Calu3 (cell line): ENCODE data around the gene GIGYF2. TPM values are rescaled to one million over a fixed set of nuclear protein-coding genes. Genes with fewer than 3 reads are reported as not detected.

Source experiments
- BruUV-seq: library from RNA; stranded (reverse); fragments of 400-500 nt; replicated peaks from 2 replicates; lab custom pipeline; 2021; lab: Mats Ljungman, UMichigan
- CTCF ChIA-PET: fragments of 300-600 bp; sonication (Branson Sonifier 250); formaldehyde crosslinking; loops from one replicate; lab custom pipeline; 2022; ENCODE audit warnings: antibody characterized with exemption; lab: Charles Lee
- DNase-seq: peaks from one replicate; pipeline ENCODE4 v3.0.0; 2022
- H3K27ac Mint-ChIP-seq: one replicate; pipeline ENCODE4 v1.8.0; 2022; ENCODE audit warnings: mixed read lengths; ENCODE audit not compliant: unreplicated experiment
- H3K27me3 Mint-ChIP-seq: one replicate; pipeline ENCODE4 v1.8.0; 2022; ENCODE audit warnings: mixed read lengths; ENCODE audit not compliant: unreplicated experiment
- H3K36me3 Mint-ChIP-seq: one replicate; pipeline ENCODE4 v1.8.0; 2022; ENCODE audit warnings: mild to moderate bottlenecking, moderate library complexity, mixed read lengths; ENCODE audit not compliant: insufficient read depth, unreplicated experiment
- H3K4me1 Mint-ChIP-seq: one replicate; pipeline ENCODE4 v1.8.0; 2022; ENCODE audit warnings: mild to moderate bottlenecking, low read depth, mixed read lengths; ENCODE audit not compliant: unreplicated experiment
- H3K4me3 Mint-ChIP-seq: one replicate; pipeline ENCODE4 v1.8.0; 2022; ENCODE audit warnings: mild to moderate bottlenecking, low read depth, moderate library complexity, mixed read lengths; ENCODE audit not compliant: unreplicated experiment
- H3K9me3 Mint-ChIP-seq: one replicate; pipeline ENCODE4 v1.8.0; 2022; ENCODE audit warnings: low read depth, mixed read lengths; ENCODE audit not compliant: unreplicated experiment
- intact Hi-C: fragments of 100-400 bp; cut with micrococcal nuclease; formaldehyde crosslinking; loops from one replicate; pipeline ENCODE4 v1.10.0; 2022; ENCODE audit not compliant: unreplicated experiment
- total RNA-seq: library from RNA; stranded (reverse); gene quantifications from 2 replicates; pipeline ENCODE4 v1.2.3, GENCODE V29; 2022
- TF ChIP-seq, protein P1 (sequence below): fragments of 200-600 bp; IDR thresholded peaks from one replicate; pipeline ENCODE4 v1.8.0; 2022; ENCODE audit warnings: antibody characterized with exemption; ENCODE audit not compliant: unreplicated experiment

Gene GIGYF2
- total RNA-seq, 1 experiment from 2014 or later, result 72.2 TPM

- Mint-ChIP-seq H3K9me3 (no peaks in the 10 kb centered on the region), H3K27ac (no peak overlapping the region), H3K4me1 (no peaks in the 10 kb centered on the region), H3K4me3 (no peak overlapping the region), H3K27me3 (no peaks in the 10 kb centered on the region), H3K36me3 (peaks cover 23% of the 10 kb centered on the region)
- BruUV-seq, result no TSS peak
- DNase-seq, result no peak
- CTCF ChIA-PET, result no interaction called here
- TF ChIP-seq, protein P1, sequence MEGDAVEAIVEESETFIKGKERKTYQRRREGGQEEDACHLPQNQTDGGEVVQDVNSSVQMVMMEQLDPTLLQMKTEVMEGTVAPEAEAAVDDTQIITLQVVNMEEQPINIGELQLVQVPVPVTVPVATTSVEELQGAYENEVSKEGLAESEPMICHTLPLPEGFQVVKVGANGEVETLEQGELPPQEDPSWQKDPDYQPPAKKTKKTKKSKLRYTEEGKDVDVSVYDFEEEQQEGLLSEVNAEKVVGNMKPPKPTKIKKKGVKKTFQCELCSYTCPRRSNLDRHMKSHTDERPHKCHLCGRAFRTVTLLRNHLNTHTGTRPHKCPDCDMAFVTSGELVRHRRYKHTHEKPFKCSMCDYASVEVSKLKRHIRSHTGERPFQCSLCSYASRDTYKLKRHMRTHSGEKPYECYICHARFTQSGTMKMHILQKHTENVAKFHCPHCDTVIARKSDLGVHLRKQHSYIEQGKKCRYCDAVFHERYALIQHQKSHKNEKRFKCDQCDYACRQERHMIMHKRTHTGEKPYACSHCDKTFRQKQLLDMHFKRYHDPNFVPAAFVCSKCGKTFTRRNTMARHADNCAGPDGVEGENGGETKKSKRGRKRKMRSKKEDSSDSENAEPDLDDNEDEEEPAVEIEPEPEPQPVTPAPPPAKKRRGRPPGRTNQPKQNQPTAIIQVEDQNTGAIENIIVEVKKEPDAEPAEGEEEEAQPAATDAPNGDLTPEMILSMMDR, result no peak
- intact Hi-C loops, result no loop called here
Observed at GRCh38 chr2:232829988-232830387, 132.9 kb downstream of the GIGYF2 start.

- H3K27me3 Mint-ChIP-seq, result no peaks in the 10 kb centered on the region
- no peak overlapping the region for H3K27ac Mint-ChIP-seq
- H3K4me1 Mint-ChIP-seq, result no peaks in the 10 kb centered on the region
- H3K4me3 Mint-ChIP-seq, result no peak overlapping the region
- DNase-seq, result no peak
- peaks cover 23% of the 10 kb centered on the region for H3K36me3 Mint-ChIP-seq
- intact Hi-C loops, result no loop called here
- no peaks in the 10 kb centered on the region for H3K9me3 Mint-ChIP-seq
- CTCF ChIA-PET, result no interaction called here
- TF ChIP-seq, protein P1, result no peak
- no TSS peak for BruUV-seq
Observed at GRCh38 chr2:232831496-232831895, 134.4 kb downstream of the GIGYF2 start.

DNA sequence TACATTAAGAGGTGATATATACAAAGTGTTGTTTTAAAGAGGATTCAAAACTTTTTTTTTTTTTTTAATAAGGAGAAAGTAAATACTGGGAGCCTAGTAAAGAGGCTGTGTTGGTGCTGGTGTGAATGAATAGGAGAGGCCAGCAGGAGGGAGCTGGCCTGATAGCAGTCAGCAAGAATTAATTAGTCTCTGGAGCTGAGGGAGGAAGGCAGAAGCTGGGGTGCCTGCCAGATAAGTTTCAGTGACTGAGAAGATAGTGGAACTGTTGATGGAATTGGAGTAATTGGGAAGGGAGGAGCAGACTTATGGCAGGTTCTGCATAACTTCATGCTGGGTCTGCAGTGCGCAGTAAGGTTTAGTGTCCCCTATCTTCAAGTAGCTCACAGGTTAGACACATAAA is 136.7 kb downstream of the GIGYF2 start:
- Mint-ChIP-seq H3K36me3 (peaks cover 23% of the 10 kb centered on the region), H3K4me1 (peaks cover 22% of the 10 kb centered on the region), H3K27me3 (no peaks in the 10 kb centered on the region), H3K4me3 (no peak overlapping the region), H3K9me3 (no peaks in the 10 kb centered on the region), H3K27ac (peak overlapping the region; percentile 28)
- BruUV-seq, result no TSS peak
- TF ChIP-seq, protein P1, result no peak
- intact Hi-C loops, result no loop called here
- no peak for DNase-seq
- CTCF ChIA-PET, result interaction anchor here (0.7 kb wide), 1 partner anchor 273 kb away, joined by 4 read pairs; no protein-coding TSS in a partner anchor

DNA sequence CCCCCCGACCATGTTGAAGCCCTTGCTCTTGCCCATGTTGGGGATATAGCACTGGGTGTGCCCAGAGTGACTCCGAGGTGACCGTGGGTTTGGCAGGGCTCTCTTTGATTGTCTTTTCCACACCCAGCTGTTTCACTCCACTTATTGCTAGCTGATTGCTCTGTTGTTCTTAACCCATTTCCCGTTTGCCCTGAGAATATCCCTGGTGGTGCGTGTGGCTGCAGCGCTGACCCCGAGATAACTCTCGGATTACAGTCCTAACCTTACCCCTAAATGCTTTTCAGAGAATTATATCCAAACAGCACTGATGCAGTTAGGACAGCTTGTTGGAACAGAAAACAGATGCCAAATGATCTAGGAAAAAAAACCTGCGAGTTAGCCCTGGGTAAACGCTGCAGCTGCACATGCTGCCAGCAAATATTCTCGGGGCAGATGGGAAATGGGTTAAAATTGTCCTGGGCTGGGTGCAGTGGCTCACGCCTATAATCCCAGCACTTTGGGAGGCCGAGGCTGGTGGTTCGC is 138.6 kb downstream of the GIGYF2 start:
- H3K4me3 Mint-ChIP-seq, result no peak overlapping the region
- H3K4me1 Mint-ChIP-seq, result peaks cover 42% of the 10 kb centered on the region
- H3K36me3 Mint-ChIP-seq, result peaks cover 36% of the 10 kb centered on the region
- no TSS peak for BruUV-seq
- no peaks in the 10 kb centered on the region for H3K27me3 Mint-ChIP-seq
- DNase-seq, result no peak
- no peaks in the 10 kb centered on the region for H3K9me3 Mint-ChIP-seq
- TF ChIP-seq, protein P1, result no peak
- no peak overlapping the region for H3K27ac Mint-ChIP-seq
- intact Hi-C loops, result no loop called here
- CTCF ChIA-PET, result no interaction called here
